Loucy (cell line): ENCODE data around the gene MMRN1.
A peak's percentile ranks its signal among the peaks of the same experiment; 100 is the strongest.

ENCODE experiments used
- H2AFZ ChIP-seq: fragments of 200-600 bp; sonication (generic); 2 replicates; pipeline ENCODE4 v1.6.0; 2016; ENCODE audit warnings: antibody characterized with exemption, mild to moderate bottlenecking, low read length, moderate library complexity
- H3F3A ChIP-seq: fragments of 200-600 bp; 2 replicates; pipeline ENCODE4 v1.6.0; 2016; ENCODE audit warnings: antibody characterized with exemption, low read depth, mild to moderate bottlenecking
- H3K27me3 ChIP-seq: fragments of 200-600 bp; sonication (generic); 2 replicates; pipeline ENCODE4 v1.6.1; 2014; ENCODE audit warnings: low read length, mild to moderate bottlenecking; ENCODE audit not compliant: insufficient read depth, poor library complexity, severe bottlenecking
- H3K36me3 ChIP-seq: fragments of 200-600 bp; sonication (generic); 2 replicates; pipeline ENCODE4 v1.6.1; 2016; ENCODE audit warnings: low read length; ENCODE audit not compliant: insufficient read depth
- H3K4me1 ChIP-seq: fragments of 200-600 bp; sonication (generic); 2 replicates; pipeline ENCODE4 v1.5.1; 2014; ENCODE audit warnings: low read length, mild to moderate bottlenecking; ENCODE audit not compliant: insufficient read depth, poor library complexity, severe bottlenecking
- H3K4me2 ChIP-seq: fragments of 200-600 bp; sonication (generic); 2 replicates; pipeline ENCODE4 v1.6.0; 2014; ENCODE audit warnings: antibody characterized with exemption, low read length, low read depth, mild to moderate bottlenecking; ENCODE audit not compliant: poor library complexity, severe bottlenecking
- H3K4me3 ChIP-seq: fragments of 200-600 bp; sonication (generic); 2 replicates; pipeline ENCODE4 v1.5.1; 2014; ENCODE audit warnings: low read length, mild to moderate bottlenecking, mixed read lengths; ENCODE audit not compliant: poor library complexity, severe bottlenecking
- H3K79me2 ChIP-seq: fragments of 200-600 bp; sonication (generic); 2 replicates; pipeline ENCODE4 v1.6.1; 2014; ENCODE audit warnings: low read length; ENCODE audit not compliant: insufficient read depth
- H3K9ac ChIP-seq: fragments of 200-600 bp; sonication (generic); 2 replicates; pipeline ENCODE4 v1.6.0; 2014; ENCODE audit warnings: mild to moderate bottlenecking, low read depth, low read length, moderate library complexity; ENCODE audit not compliant: poor library complexity, severe bottlenecking
- H3K9me2 ChIP-seq: fragments of 200-600 bp; sonication (generic); replicated peaks from 2 replicates; pipeline ENCODE4 v1.6.1; 2016; ENCODE audit warnings: low read depth, low read length, mixed read lengths
- H3K9me3 ChIP-seq: fragments of 200-600 bp; sonication (generic); 2 replicates; pipeline ENCODE4 v1.6.1; 2014; ENCODE audit warnings: mild to moderate bottlenecking, antibody characterized with exemption, low read length, low read depth; ENCODE audit not compliant: insufficient read depth
- H4K20me1 ChIP-seq: fragments of 200-600 bp; sonication (generic); 2 replicates; pipeline ENCODE4 v1.6.0; 2014; ENCODE audit warnings: antibody characterized with exemption, low read length, mild to moderate bottlenecking; ENCODE audit not compliant: insufficient read depth, poor library complexity, severe bottlenecking
- EZH2phosphoT487 ChIP-seq: fragments of 200-600 bp; IDR thresholded peaks from 2 replicates; pipeline ENCODE4 v1.6.1; 2018; ENCODE audit warnings: antibody characterized with exemption, mild to moderate bottlenecking, moderate library complexity, borderline replicate concordance
- TF ChIP-seq, protein P1 (sequence below): fragments of 200-600 bp; sonication (generic); conservative IDR thresholded peaks from 2 replicates; pipeline ENCODE4 v1.5.1; 2014; ENCODE audit warnings: mild to moderate bottlenecking, antibody characterized with exemption, low read length

Gene MMRN1

DNA sequence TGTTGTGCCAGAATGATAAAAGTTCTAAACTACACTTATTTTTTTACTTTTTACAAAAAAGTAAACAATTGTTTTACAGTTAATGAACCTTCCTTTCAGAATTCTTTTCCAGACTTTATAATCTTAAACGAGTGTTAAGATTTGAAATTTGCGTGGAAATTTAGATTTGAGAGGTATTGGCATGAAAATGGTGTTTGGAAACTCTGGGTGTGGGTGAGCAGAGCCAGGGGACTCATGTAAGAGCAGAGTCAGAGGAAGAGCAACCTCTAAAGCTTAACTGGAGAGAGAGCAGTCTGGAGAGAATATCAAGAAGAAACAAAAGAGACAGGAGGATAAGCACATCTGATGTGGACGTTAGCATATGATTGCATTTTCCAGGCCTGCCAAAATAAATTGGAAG, 48.2 kb downstream of the MMRN1 start:
- Histone ChIP-seq H3K9ac (no peak overlapping the region), H3K36me3 (no peaks in the 10 kb centered on the region), H3K4me1 (no peaks in the 10 kb centered on the region), H3K9me2 (no peaks in the 10 kb centered on the region), H3K9me3 (no peaks in the 10 kb centered on the region), H4K20me1 (no peaks in the 10 kb centered on the region), H3K79me2 (no peaks in the 10 kb centered on the region), H2AFZ (no peak overlapping the region), H3K4me3 (no peak overlapping the region), H3K27me3 (no peaks in the 10 kb centered on the region), H3F3A (no peaks in the 10 kb centered on the region), H3K4me2 (no peak overlapping the region)
- TF ChIP-seq, protein P1, sequence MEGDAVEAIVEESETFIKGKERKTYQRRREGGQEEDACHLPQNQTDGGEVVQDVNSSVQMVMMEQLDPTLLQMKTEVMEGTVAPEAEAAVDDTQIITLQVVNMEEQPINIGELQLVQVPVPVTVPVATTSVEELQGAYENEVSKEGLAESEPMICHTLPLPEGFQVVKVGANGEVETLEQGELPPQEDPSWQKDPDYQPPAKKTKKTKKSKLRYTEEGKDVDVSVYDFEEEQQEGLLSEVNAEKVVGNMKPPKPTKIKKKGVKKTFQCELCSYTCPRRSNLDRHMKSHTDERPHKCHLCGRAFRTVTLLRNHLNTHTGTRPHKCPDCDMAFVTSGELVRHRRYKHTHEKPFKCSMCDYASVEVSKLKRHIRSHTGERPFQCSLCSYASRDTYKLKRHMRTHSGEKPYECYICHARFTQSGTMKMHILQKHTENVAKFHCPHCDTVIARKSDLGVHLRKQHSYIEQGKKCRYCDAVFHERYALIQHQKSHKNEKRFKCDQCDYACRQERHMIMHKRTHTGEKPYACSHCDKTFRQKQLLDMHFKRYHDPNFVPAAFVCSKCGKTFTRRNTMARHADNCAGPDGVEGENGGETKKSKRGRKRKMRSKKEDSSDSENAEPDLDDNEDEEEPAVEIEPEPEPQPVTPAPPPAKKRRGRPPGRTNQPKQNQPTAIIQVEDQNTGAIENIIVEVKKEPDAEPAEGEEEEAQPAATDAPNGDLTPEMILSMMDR, result no peak
- no peak for TF ChIP-seq EZH2phosphoT487

DNA sequence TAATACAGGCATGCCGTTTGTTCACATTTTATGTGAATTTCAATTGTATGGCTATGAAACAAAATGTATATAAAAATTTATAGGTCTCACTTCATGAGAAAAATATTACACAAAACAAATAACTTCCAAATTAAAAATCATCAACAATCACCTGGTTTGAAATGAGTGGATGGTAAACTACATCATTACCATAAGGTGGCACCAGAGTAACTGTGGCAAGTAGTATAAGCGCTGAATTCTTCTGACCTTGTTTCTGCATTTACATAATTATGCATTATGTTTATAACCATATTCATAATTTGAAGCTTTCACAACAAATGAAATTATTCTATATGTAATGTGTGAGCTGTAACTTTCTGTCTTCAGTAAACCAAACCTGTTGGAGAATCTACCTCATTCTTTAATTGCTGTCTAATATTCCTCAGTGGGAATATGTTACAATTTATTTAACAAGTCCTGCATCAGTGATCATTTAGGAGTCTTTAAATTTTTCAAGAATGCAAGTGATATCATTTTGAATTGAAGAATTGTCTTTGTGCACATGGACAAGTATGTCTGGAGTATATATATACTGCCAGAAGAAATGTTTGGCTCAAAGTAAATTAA, 55.2 kb downstream of the MMRN1 start:
- Histone ChIP-seq H4K20me1 (no peaks in the 10 kb centered on the region), H3K79me2 (no peaks in the 10 kb centered on the region), H3F3A (no peaks in the 10 kb centered on the region), H3K9me3 (no peaks in the 10 kb centered on the region), H3K4me1 (peaks cover 21% of the 10 kb centered on the region), H2AFZ (no peak overlapping the region), H3K9me2 (no peaks in the 10 kb centered on the region), H3K4me2 (no peak overlapping the region), H3K4me3 (no peak overlapping the region), H3K36me3 (no peaks in the 10 kb centered on the region), H3K9ac (no peak overlapping the region), H3K27me3 (no peaks in the 10 kb centered on the region)
- TF ChIP-seq EZH2phosphoT487, result no peak
- TF ChIP-seq, protein P1, result peak; percentile 73

DNA sequence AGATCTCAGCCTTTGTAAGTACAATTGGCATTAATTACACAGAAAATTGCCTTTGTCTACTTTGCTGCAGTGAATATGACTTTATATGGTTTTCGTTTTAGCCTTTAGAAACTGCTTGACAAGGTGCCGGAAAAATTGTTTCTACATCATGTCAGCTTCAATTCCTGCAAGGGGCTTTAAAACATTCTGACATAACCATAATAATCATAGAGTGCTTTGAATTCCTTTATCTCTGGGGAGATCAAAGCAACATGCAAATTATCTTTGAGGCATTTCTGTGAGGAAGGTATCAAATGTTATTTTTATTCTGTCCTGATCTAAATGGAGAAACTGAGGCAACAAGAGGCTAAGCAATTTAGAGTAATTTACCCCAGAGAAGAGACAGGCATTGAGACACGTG, 57.8 kb downstream of the MMRN1 start:
- peak overlapping the region; percentile 61 for H3K4me2 ChIP-seq
- H3K9me3 ChIP-seq, result no peaks in the 10 kb centered on the region
- no peaks in the 10 kb centered on the region for H3K9me2 ChIP-seq
- no peaks in the 10 kb centered on the region for H3K27me3 ChIP-seq
- peaks cover 35% of the 10 kb centered on the region for H3K4me1 ChIP-seq
- no peak for TF ChIP-seq EZH2phosphoT487
- TF ChIP-seq, protein P1, result no peak
- no peaks in the 10 kb centered on the region for H3K79me2 ChIP-seq
- H3K36me3 ChIP-seq, result no peaks in the 10 kb centered on the region
- H3K4me3 ChIP-seq, result no peak overlapping the region
- H2AFZ ChIP-seq, result no peak overlapping the region
- H3K9ac ChIP-seq, result no peak overlapping the region
- H4K20me1 ChIP-seq, result no peaks in the 10 kb centered on the region
- H3F3A ChIP-seq, result no peaks in the 10 kb centered on the region
